Thoracic aorta (tissue), 2 donors: Measurements from ENCODE around the gene USP47. TPM values are rescaled to one million over a fixed set of nuclear protein-coding genes. Genes with fewer than 3 reads are reported as not detected.

Source experiments
- ATAC-seq: fragments of 150-250 bp; one replicate; pipeline ENCODE4 v1.8.0; 2017; ENCODE audit warnings: low read depth; ENCODE audit not compliant: insufficient number of reproducible peaks, low FRiP score
- DNase-seq: peaks from one replicate; pipeline ENCODE4 v3.0.0-alpha.2; 2020; ENCODE audit warnings: low spot score
- H3K27ac ChIP-seq, 2 donors: fragments of 200-600 bp; sonication (generic); 1 replicate in 1 of 2; 2 replicates in 1 of 2; pipeline ENCODE4 v1.5.1; 2016; ENCODE audit warnings: mild to moderate bottlenecking in 2 of 2, moderate library complexity in 2 of 2
- H3K27me3 ChIP-seq: fragments of 200-600 bp; sonication (generic); replicated peaks from 2 replicates; pipeline ENCODE4 v1.6.0; 2016; ENCODE audit warnings: mild to moderate bottlenecking; ENCODE audit not compliant: insufficient read depth
- H3K36me3 ChIP-seq: fragments of 200-600 bp; sonication (generic); one replicate; pipeline ENCODE4 v1.5.1; 2016
- H3K4me1 ChIP-seq, 2 donors: fragments of 200-600 bp; sonication (generic); 1 replicate in 1 of 2; 2 replicates in 1 of 2; pipeline versions ENCODE4 v1.5.1 to v1.6.0; 2016; ENCODE audit warnings: low read depth in 2 of 2, mild to moderate bottlenecking in 1 of 2; ENCODE audit not compliant: control insufficient read depth in 1 of 2
- H3K4me3 ChIP-seq: fragments of 200-600 bp; sonication (generic); 2 replicates; pipeline ENCODE4 v1.5.1; 2016; ENCODE audit warnings: mild to moderate bottlenecking
- H3K9me3 ChIP-seq: fragments of 200-600 bp; sonication (generic); 2 replicates; pipeline ENCODE4 v1.5.1; 2016
- total RNA-seq, 2 donors: library from RNA; depleted of rRNA; stranded (reverse); fragments of >200 nt; gene quantifications; one replicate each; pipeline versions ENCODE4 v1.1.0 to v1.2.3, GENCODE V29; 2016
- TF ChIP-seq, protein P1 (sequence below): fragments of 200-600 bp; sonication (generic); IDR thresholded peaks from one replicate; pipeline ENCODE4 v1.5.1; 2019; ENCODE audit warnings: antibody characterized with exemption

The USP47 gene, protein sequence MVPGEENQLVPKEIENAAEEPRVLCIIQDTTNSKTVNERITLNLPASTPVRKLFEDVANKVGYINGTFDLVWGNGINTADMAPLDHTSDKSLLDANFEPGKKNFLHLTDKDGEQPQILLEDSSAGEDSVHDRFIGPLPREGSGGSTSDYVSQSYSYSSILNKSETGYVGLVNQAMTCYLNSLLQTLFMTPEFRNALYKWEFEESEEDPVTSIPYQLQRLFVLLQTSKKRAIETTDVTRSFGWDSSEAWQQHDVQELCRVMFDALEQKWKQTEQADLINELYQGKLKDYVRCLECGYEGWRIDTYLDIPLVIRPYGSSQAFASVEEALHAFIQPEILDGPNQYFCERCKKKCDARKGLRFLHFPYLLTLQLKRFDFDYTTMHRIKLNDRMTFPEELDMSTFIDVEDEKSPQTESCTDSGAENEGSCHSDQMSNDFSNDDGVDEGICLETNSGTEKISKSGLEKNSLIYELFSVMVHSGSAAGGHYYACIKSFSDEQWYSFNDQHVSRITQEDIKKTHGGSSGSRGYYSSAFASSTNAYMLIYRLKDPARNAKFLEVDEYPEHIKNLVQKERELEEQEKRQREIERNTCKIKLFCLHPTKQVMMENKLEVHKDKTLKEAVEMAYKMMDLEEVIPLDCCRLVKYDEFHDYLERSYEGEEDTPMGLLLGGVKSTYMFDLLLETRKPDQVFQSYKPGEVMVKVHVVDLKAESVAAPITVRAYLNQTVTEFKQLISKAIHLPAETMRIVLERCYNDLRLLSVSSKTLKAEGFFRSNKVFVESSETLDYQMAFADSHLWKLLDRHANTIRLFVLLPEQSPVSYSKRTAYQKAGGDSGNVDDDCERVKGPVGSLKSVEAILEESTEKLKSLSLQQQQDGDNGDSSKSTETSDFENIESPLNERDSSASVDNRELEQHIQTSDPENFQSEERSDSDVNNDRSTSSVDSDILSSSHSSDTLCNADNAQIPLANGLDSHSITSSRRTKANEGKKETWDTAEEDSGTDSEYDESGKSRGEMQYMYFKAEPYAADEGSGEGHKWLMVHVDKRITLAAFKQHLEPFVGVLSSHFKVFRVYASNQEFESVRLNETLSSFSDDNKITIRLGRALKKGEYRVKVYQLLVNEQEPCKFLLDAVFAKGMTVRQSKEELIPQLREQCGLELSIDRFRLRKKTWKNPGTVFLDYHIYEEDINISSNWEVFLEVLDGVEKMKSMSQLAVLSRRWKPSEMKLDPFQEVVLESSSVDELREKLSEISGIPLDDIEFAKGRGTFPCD (N-terminal part only)
- total RNA-seq: 10 to 100 TPM; 55.0 to 86.4 TPM

DNA sequence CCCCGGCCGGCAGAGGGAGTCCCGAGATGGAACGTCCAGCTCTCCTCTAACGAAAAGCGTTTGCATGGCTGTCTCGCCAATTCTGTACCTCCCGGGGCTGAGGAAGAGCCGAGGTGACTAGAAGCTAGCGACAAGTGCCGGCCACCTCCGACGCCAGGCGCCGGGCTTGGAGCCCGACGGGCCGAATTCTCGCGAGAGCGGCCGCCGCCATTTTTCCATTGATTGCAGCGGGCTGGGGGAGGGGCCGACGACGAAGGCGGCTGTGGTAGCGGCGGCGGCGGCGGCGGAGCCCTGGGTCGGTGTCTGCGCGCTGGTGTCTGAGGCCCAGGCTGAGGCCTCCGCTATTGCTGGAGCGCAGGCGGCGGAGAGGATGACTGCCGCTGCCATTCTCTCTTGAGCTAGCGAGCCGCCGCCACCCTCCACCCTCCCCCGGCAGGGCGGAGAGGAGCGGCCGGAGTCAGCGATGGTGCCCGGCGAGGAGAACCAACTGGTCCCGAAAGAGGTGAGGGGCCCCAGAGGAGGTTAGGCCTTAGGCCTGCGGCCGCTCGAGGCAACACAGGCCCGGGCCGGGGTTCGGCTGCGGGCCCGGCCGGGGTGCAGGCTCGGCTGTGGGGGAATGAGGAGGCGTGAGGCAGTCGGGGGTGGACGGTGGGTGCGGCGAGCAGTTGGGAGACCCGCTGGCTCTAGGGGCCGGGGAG, at the start of gene USP47:
Gene USP47 (plus strand): TSS at position 250 of the 698 bp plus-strand sequence. CDS start 214 bp downstream, at position 464.
- peak; percentile 73 for ATAC-seq
- TF ChIP-seq, protein P1, sequence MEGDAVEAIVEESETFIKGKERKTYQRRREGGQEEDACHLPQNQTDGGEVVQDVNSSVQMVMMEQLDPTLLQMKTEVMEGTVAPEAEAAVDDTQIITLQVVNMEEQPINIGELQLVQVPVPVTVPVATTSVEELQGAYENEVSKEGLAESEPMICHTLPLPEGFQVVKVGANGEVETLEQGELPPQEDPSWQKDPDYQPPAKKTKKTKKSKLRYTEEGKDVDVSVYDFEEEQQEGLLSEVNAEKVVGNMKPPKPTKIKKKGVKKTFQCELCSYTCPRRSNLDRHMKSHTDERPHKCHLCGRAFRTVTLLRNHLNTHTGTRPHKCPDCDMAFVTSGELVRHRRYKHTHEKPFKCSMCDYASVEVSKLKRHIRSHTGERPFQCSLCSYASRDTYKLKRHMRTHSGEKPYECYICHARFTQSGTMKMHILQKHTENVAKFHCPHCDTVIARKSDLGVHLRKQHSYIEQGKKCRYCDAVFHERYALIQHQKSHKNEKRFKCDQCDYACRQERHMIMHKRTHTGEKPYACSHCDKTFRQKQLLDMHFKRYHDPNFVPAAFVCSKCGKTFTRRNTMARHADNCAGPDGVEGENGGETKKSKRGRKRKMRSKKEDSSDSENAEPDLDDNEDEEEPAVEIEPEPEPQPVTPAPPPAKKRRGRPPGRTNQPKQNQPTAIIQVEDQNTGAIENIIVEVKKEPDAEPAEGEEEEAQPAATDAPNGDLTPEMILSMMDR: peak; percentile 52
- no peaks in the 10 kb centered on the region for H3K36me3 ChIP-seq

DNA sequence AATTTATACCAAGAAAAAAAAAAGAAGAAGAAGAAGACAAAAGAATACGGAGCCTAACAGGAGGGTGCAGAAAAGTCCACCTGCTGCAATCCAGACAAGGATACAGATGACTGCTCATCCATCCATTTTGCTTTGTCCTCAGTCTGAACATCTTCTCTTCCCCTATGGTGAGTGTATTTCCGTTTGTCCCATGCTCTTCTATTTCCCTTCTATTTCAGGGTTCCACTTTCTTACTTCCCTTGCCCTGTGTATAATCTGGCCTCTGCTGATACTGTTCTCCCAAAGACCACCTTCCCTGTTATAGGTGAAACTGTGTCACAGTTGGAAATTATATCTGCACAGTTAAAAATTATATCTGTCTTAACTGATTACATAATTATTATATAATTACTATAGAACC, 48.7 kb upstream of the USP47 start:
- DNase-seq (no peak), ATAC-seq (no peak)
- Histone ChIP-seq H3K4me1 (no peaks in the 10 kb centered on the region), H3K36me3 (no peaks in the 10 kb centered on the region), H3K27me3 (no peaks in the 10 kb centered on the region), H3K9me3 (no peaks in the 10 kb centered on the region), H3K27ac (no peak overlapping the region), H3K4me3 (no peak overlapping the region)
- TF ChIP-seq, protein P1: no peak

More for the DNA sequence above, at the start of gene USP47:
- Histone ChIP-seq H3K27me3 (no peaks in the 10 kb centered on the region), H3K4me3 (peak within 1 kb of the TSS; percentile 77), H3K4me1 (peaks cover 27 to 33% of the 10 kb centered on the region in 2 donors), H3K9me3 (no peaks in the 10 kb centered on the region), H3K27ac (peak within 1 kb of the TSS; percentile 98 to 100)
- peak; percentile 73 for DNase-seq

DNA sequence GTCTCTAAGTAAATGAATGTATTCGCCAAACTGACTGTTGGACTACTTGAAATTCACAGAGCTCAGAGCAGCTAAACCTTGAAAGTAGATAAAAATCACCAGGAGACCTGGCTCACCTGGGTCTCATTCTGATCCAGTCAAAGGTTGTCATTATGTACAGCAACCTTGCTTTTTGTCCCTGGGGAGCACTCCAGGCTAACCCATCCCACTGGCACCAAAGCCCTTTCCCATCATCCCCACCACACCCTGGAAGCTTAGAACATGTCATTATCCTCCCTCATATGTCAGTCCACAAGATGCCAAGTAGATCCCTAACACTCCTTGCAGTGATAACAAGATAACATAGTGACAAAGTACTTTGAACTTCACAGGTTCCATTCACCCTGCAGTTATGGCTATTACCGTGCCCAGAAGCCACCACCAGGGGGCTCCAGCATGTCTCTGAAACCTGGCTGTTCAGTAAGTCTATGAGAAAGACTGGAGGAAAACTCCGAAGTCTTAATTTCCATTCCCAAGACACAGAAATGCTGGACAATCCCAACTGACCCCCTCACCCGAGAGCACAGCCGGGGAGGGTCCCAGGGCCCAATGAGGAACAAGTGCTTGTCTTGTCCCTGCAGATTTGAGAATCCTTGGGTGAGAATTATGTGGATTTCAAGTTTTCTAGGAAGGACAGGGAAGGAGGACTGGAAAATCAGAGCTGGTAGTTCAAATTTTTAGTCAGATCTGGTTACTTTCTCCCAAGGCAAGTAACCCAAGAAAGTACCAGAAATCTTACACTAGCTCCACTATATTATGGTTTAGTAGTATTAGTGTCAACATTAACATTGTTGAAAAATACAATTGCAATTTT, 43.0 kb upstream of the USP47 start:
- H3K27me3 ChIP-seq: no peaks in the 10 kb centered on the region
- H3K27ac ChIP-seq: no peak overlapping the region
- TF ChIP-seq, protein P1: peak; percentile 71
- no peaks in the 10 kb centered on the region for H3K36me3 ChIP-seq
- H3K4me3 ChIP-seq: no peak overlapping the region
- ATAC-seq: no peak
- H3K4me1 ChIP-seq: no peaks in the 10 kb centered on the region
- no peaks in the 10 kb centered on the region for H3K9me3 ChIP-seq
- no peak for DNase-seq

DNA sequence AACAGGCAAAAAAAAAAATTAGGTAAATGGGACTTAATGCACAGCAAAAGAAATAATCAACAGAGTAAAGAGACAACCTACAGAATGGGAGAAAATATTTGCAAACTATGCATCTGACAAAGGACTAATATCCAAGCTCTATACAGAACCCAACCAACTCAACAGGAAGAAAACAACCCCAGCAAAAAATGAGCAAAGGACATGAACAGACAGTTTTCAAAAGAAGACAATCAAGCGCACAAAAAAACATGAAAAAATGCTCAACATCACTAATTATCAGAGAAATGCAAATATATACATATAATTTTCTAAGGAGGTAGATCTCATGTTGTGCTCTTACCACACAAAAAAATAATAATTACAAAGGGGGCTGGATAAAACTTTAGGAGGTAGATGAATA, 36.5 kb upstream of the USP47 start:
- ATAC-seq (no peak), DNase-seq (no peak)
- TF ChIP-seq, protein P1: no peak
- Histone ChIP-seq H3K36me3 (no peaks in the 10 kb centered on the region), H3K27me3 (no peaks in the 10 kb centered on the region), H3K4me3 (no peak overlapping the region), H3K9me3 (no peaks in the 10 kb centered on the region), H3K27ac (no peak overlapping the region), H3K4me1 (peaks cover 0 to 12% of the 10 kb centered on the region in 2 donors)
